HCT116 (cell line): ENCODE measurements around the gene TEKT4. TPM values are rescaled to one million over a fixed set of nuclear protein-coding genes. Genes with fewer than 3 reads are reported as not detected.

Source experiments
- ATAC-seq: fragments of 200-7000 bp; cut with Tn5 transposase; 2 replicates; pipeline ENCODE4 v1.9.1; 2020; ENCODE audit warnings: mild to moderate bottlenecking, moderate library complexity
- BruUV-seq: library from RNA; stranded (reverse); fragments of 400-500 nt; replicated peaks from 2 replicates; lab custom pipeline; 2021; lab: Mats Ljungman, UMichigan
- CTCF ChIA-PET: fragments of 300-600 bp; sonication (Branson Sonifier 250); formaldehyde crosslinking; loops from one replicate; lab custom pipeline; 2021; ENCODE audit warnings: antibody characterized with exemption; lab: Charles Lee
- POLR2A ChIA-PET: fragments of 300-600, 350-600 bp; sonication (Branson Sonifier 250); formaldehyde crosslinking; loops from one replicate; lab custom pipeline; 2021; ENCODE audit warnings: antibody characterized with exemption; lab: Charles Lee
- RAD21 ChIA-PET, 2 experiments: fragments of 300-600 bp; sonication (Branson Sonifier 250); formaldehyde crosslinking; loops; one replicate each; lab custom pipeline; 2023; ENCODE audit warnings: low total read pairs in 2 of 2; ENCODE audit not compliant: uncharacterized antibody in 2 of 2, unreplicated experiment in 2 of 2, low non-redundant PET in 1 of 2; lab: Charles Lee
- DNase-seq: peaks from one replicate; pipeline ENCODE4 v3.0.0-alpha.2; 2010; ENCODE audit warnings: low read depth, low spot score
- H2AFZ ChIP-seq: fragments of 200-600 bp; shearing (Covaris generic), sonication (generic); 2 replicates; pipeline ENCODE4 v1.6.1; 2017; ENCODE audit warnings: low read depth, mixed run types, mixed read lengths, antibody characterized with exemption, low read length; ENCODE audit not compliant: poor library complexity, severe bottlenecking
- H3K27ac ChIP-seq: 2 replicates; pipeline ENCODE4 v1.5.1; 2012; ENCODE audit warnings: low read depth, low read length
- H3K27me3 ChIP-seq: fragments of 200-600 bp; sonication (generic); 2 replicates; pipeline ENCODE4 v1.6.1; 2016; ENCODE audit warnings: mixed run types, low read length, mixed read lengths; ENCODE audit not compliant: insufficient read depth
- H3K36me3 ChIP-seq, 2 experiments: fragments of 200-500 bp in 1 of 2; fragments of 200-600 bp in 1 of 2; sonication (Bioruptor generic) in 1 of 2; sonication (generic) in 1 of 2; 2 replicates each; pipeline versions ENCODE4 v1.5.1 to v1.6.1; 2014 to 2016; ENCODE audit warnings: low read length in 2 of 2, inconsistent platforms in 1 of 2, mixed read lengths in 1 of 2, mixed run types in 1 of 2; ENCODE audit not compliant: insufficient read depth in 2 of 2, control insufficient read depth in 1 of 2
- H3K4me1 ChIP-seq, 2 experiments: fragments of 200-600 bp in 1 of 2; sonication (generic) in 1 of 2; 2 replicates each; pipeline versions ENCODE4 v1.5.1 to v1.6.1; 2012 to 2017; ENCODE audit warnings: low read length in 2 of 2, inconsistent platforms in 1 of 2, mild to moderate bottlenecking in 1 of 2, mixed read lengths in 1 of 2, mixed run types in 1 of 2, moderate library complexity in 1 of 2; ENCODE audit not compliant: insufficient read depth in 2 of 2, control insufficient read depth in 1 of 2
- H3K4me2 ChIP-seq: fragments of 200-600 bp; sonication (generic); 2 replicates; pipeline ENCODE4 v1.6.1; 2017; ENCODE audit warnings: mixed run types, low read length, mixed read lengths
- H3K4me3 ChIP-seq, 2 experiments: fragments of 200-600 bp in 1 of 2; sonication (generic) in 1 of 2; replicated peaks in 1 of 2; 2 replicates each; pipeline ENCODE4 v1.5.1; 2011 to 2016; ENCODE audit warnings: low read length in 2 of 2, control low read depth in 1 of 2, low read depth in 1 of 2, mild to moderate bottlenecking in 1 of 2, mixed read lengths in 1 of 2, mixed run types in 1 of 2
- H3K79me2 ChIP-seq: fragments of 200-600 bp; sonication (generic); 2 replicates; pipeline ENCODE4 v1.6.1; 2017; ENCODE audit warnings: mild to moderate bottlenecking, mixed run types, low read length, moderate library complexity, mixed read lengths; ENCODE audit not compliant: insufficient read depth
- H3K9ac ChIP-seq: fragments of 200-600 bp; sonication (generic); 2 replicates; pipeline ENCODE4 v1.6.1; 2016; ENCODE audit warnings: low read length, mixed read lengths
- H3K9me2 ChIP-seq: fragments of 200-600 bp; sonication (generic), shearing (Covaris generic); 2 replicates; pipeline ENCODE4 v1.6.1; 2017; ENCODE audit warnings: mixed run types, mild to moderate bottlenecking, moderate library complexity; ENCODE audit not compliant: insufficient read depth
- H3K9me3 ChIP-seq, 2 experiments: fragments of 200-500 bp in 1 of 2; fragments of 200-600 bp in 1 of 2; sonication (Bioruptor generic) in 1 of 2; sonication (generic) in 1 of 2; 2 replicates each; pipeline ENCODE4 v1.6.1; 2014 to 2017; ENCODE audit warnings: low read length in 2 of 2, mixed read lengths in 2 of 2, inconsistent platforms in 1 of 2, low read depth in 1 of 2, mild to moderate bottlenecking in 1 of 2, mixed run types in 1 of 2, moderate library complexity in 1 of 2; ENCODE audit not compliant: control insufficient read depth in 1 of 2, insufficient read depth in 1 of 2
- H4K20me1 ChIP-seq: fragments of 200-600 bp; sonication (generic), shearing (Covaris generic); 2 replicates; pipeline ENCODE4 v1.6.1; 2017; ENCODE audit warnings: mixed run types, mild to moderate bottlenecking, moderate library complexity; ENCODE audit not compliant: insufficient read depth
- ATF3 ChIP-seq: IDR thresholded peaks from 2 replicates; pipeline ENCODE4 v1.6.1; 2012
- CEBPB ChIP-seq: IDR thresholded peaks from 2 replicates; pipeline ENCODE4 v1.6.1; 2012; ENCODE audit warnings: low read depth
- CTCF ChIP-seq, 3 experiments: fragments of 200-600 bp in 1 of 3; sonication (generic) in 1 of 3; IDR thresholded peaks in 2 of 3; conservative IDR thresholded peaks in 1 of 3; 2 replicates each; pipeline ENCODE4 v1.5.1; 2012 to 2017; ENCODE audit warnings: low read depth in 2 of 3, low read length in 2 of 3, antibody characterized with exemption in 1 of 3, borderline replicate concordance in 1 of 3, control low read depth in 1 of 3, mild to moderate bottlenecking in 1 of 3, mixed read lengths in 1 of 3, mixed run types in 1 of 3, moderate library complexity in 1 of 3; ENCODE audit not compliant: insufficient read depth in 1 of 3
- ELF1 ChIP-seq: IDR thresholded peaks from 2 replicates; pipeline ENCODE4 v1.6.1; 2012; ENCODE audit warnings: low read depth, borderline replicate concordance
- EZH2 ChIP-seq: fragments of 200-600 bp; sonication (generic); IDR thresholded peaks from 2 replicates; pipeline ENCODE4 v1.6.1; 2017; ENCODE audit warnings: antibody characterized with exemption, mixed run types
- EZH2phosphoT487 ChIP-seq: fragments of 200-600 bp; IDR thresholded peaks from 2 replicates; pipeline ENCODE4 v1.6.1; 2018; ENCODE audit warnings: antibody characterized with exemption, borderline replicate concordance
- FOSL1 ChIP-seq: IDR thresholded peaks from 2 replicates; pipeline ENCODE4 v1.6.1; 2012; ENCODE audit warnings: low read depth
- JUND ChIP-seq: IDR thresholded peaks from 2 replicates; pipeline ENCODE4 v1.6.1; 2012
- MAX ChIP-seq: IDR thresholded peaks from 2 replicates; pipeline ENCODE4 v1.6.1; 2012
- POLR2AphosphoS5 ChIP-seq: IDR thresholded peaks from 2 replicates; pipeline ENCODE4 v1.6.1; 2011; ENCODE audit warnings: mild to moderate bottlenecking, low read depth, low read length, moderate library complexity
- RAD21 ChIP-seq: IDR thresholded peaks from 2 replicates; pipeline ENCODE4 v1.6.1; 2012; ENCODE audit warnings: low read depth, mild to moderate bottlenecking
- REST ChIP-seq: IDR thresholded peaks from 2 replicates; pipeline ENCODE4 v1.6.1; 2012; ENCODE audit warnings: low read depth
- SP1 ChIP-seq: IDR thresholded peaks from 2 replicates; pipeline ENCODE4 v1.6.1; 2012; ENCODE audit warnings: low read depth
- ZFX ChIP-seq: fragments of 450-650 bp; IDR thresholded peaks from 2 replicates; pipeline ENCODE4 v1.6.1; 2017
- ZNF274 ChIP-seq: fragments of 200-500 bp; sonication (Bioruptor generic); IDR thresholded peaks from 2 replicates; pipeline ENCODE4 v1.6.1; 2014; ENCODE audit warnings: mild to moderate bottlenecking, low read depth, low read length, inconsistent platforms
- intact Hi-C: fragments of 100-400 bp; cut with micrococcal nuclease; formaldehyde crosslinking; loops from 2 replicates; pipeline ENCODE4 v1.10.0; 2022
- total RNA-seq: library from RNA; stranded (reverse); gene quantifications from one replicate; pipeline ENCODE4 v1.2.1, GENCODE V29; 2021; ENCODE audit not compliant: unreplicated experiment

Gene TEKT4
- total RNA-seq, 1 experiment from 2014 or later = not detected

- Histone ChIP-seq H4K20me1 (no peaks in the 10 kb centered on the region), H3K4me1 (no peaks in the 10 kb centered on the region), H3K27ac (no peak overlapping the region), H2AFZ (no peak overlapping the region), H3K9me3 (no peaks in the 10 kb centered on the region), H3K27me3 (peaks cover 20% of the 10 kb centered on the region; the same call in 1 of the 2 replicates), H3K4me3 (no peak overlapping the region), H3K9me2 (no peaks in the 10 kb centered on the region), H3K9ac (no peak overlapping the region), H3K4me2 (no peak overlapping the region), H3K79me2 (no peaks in the 10 kb centered on the region), H3K36me3 (no peaks in the 10 kb centered on the region)
- ChIA-PET CTCF (no interaction called here), RAD21 (no interaction called here), POLR2A (no interaction called here)
- BruUV-seq = no TSS peak
- TF ChIP-seq EZH2 (no peak), SP1 (no peak), ATF3 (no peak), JUND (no peak), CEBPB (no peak), RAD21 (no peak), ZFX (no peak), ELF1 (no peak), ZNF274 (no peak), FOSL1 (no peak), POLR2AphosphoS5 (no peak)
- no peak for DNase-seq
- no peak for ATAC-seq
- intact Hi-C loops = no loop called here
Measured at GRCh38 chr2:94881070-94881469, 9.8 kb downstream of the TEKT4 start.

GRCh38 chr2:94890234-94890633 lies 19.0 kb downstream of the TEKT4 start:
- no peaks in the 10 kb centered on the region for H4K20me1 ChIP-seq
- H3K4me3 ChIP-seq = no peak overlapping the region
- no peak overlapping the region for H3K9ac ChIP-seq
- H3K27me3 ChIP-seq = peaks cover 38% of the 10 kb centered on the region
- DNase-seq (no peak), ATAC-seq (no peak)
- no peak overlapping the region for H3K4me2 ChIP-seq
- no peak overlapping the region for H2AFZ ChIP-seq
- RAD21 ChIA-PET = no interaction called here
- H3K4me1 ChIP-seq = no peaks in the 10 kb centered on the region
- no peaks in the 10 kb centered on the region for H3K9me2 ChIP-seq
- intact Hi-C loops = no loop called here
- BruUV-seq = no TSS peak
- CTCF ChIA-PET = no interaction called here
- no peak overlapping the region for H3K27ac ChIP-seq
- H3K9me3 ChIP-seq = no peaks in the 10 kb centered on the region
- H3K79me2 ChIP-seq = no peaks in the 10 kb centered on the region
- POLR2A ChIA-PET = no interaction called here
- no peaks in the 10 kb centered on the region for H3K36me3 ChIP-seq
- TF ChIP-seq EZH2phosphoT487 (no peak), ZFX (no peak), EZH2 (no peak), MAX (no peak), CTCF (IDR thresholded peaks at IDR 0.05 in 2 of 3, conservative IDR thresholded peaks at IDR 0.05 in 1 of 3; ENCODE audit: borderline replicate concordance in 1 of 3, insufficient read depth in 1 of 3, low read depth in 2 of 3, low read length in 2 of 3) (no peak), JUND (no peak), REST (no peak), ZNF274 (no peak)
